Measurements from ENCODE around the gene HCFC1.

- TF ChIP-seq CTCF (conservative IDR thresholded peaks at IDR 0.05) (no peak), EZH2 (IDR thresholded peaks at IDR 0.05; ENCODE audit: low read depth) (no peak)
Observed at GRCh38 chrX:153958605-153959004, 13.0 kb downstream of the HCFC1 start.
